ENCODE results near the gene FOXL3. TPM values are rescaled to one million over a fixed set of nuclear protein-coding genes. Genes with fewer than 3 reads are reported as not detected.

FOXL3 gene
- total RNA-seq, 1 donor: not detected

DNA sequence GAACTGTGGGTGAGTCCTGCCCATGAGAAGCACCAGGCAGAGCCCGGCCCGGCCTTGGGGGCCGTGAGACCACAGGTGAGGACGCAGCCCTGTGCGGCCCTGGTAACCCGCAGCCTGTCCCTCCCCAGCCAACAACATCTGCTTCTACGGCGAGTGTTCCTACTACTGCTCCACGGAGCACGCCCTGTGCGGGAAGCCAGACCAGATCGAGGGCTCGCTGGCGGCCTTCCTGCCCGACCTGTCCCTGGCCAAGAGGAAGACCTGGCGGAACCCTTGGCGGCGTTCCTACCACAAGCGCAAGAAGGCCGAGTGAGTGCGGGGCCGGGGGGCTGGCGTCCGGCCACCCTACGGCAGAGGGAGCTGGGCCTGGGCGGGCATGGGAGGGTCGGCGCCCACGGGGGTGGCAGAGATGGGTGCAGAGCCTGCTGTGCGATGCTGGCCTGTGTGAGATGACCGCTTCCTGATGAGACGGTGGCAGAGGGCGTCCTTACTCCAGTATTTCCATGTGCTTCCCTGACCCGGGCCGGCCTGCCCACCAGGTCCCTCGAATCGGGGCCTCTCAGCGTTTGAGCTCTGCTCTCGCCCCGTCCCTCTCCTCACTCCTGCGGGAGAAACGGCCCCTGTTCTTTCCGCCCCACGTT is 34.1 kb upstream of the FOXL3 start:
- no peak for DNase-seq (ENCODE audit: low read depth)
- H3K4me3 ChIP-seq (ENCODE audit: low read depth, low read length): no peak overlapping the region
- no peak for TF ChIP-seq CTCF (IDR thresholded peaks at IDR 0.05; ENCODE audit: insufficient read depth, low read length)

DNA sequence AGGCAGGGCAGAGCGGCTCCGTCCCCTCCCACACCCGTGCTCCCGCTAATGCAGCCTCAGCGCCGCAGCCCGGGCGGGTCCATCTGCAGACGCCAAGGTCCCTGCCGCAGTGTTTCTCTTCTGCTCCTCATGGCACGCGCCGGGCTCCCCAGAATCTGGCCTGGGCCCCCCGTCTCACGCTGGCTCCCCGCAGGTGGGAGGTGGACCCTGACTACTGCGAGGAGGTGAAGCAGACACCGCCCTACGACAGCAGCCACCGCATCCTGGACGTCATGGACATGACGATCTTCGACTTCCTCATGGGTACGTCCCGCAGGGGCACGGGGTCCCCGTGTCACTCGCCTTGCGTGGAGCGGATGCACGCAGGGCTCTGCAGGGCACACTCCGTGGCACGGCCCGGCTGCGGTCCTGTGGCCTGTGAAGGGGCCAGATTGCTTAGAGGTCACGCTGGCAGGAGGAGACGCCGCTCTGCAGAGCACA is 33.5 kb upstream of the FOXL3 start:
- H3K4me3 ChIP-seq (ENCODE audit: low read depth, low read length): no peak overlapping the region
- no peak for DNase-seq (ENCODE audit: low read depth)
- no peak for TF ChIP-seq CTCF (IDR thresholded peaks at IDR 0.05; ENCODE audit: insufficient read depth, low read length)

DNA sequence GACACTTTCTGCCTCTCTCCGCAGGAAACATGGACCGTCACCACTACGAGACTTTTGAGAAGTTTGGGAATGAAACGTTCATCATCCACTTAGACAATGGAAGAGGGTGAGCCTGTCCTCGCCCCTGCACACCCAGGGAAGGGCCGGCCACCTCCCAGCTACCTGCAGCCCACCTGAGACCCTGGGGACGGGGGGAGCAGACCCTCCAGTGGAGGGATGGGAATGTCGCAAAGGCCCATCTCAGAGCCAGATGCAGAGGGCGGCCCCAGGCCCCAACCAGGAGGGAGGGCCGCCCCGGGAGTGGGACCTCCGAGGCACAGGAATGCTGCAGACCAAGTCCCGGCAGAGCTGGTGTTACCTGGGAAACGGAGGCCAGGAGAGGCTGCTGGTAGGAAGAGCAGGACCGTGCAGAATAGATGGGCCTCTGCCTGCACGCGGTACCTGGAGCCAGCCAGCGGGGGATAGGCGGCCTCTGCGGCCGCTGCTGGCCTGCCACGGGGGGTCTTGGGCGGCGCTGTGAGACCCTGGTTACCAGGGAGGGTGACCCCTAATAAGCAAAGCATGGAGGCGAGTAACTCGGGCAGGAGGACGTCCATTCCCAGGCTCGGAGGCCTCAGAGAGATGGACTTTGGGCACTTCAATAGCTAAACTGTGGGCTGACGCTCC is 32.9 kb upstream of the FOXL3 start:
- H3K4me3 ChIP-seq (ENCODE audit: low read depth, low read length): no peak overlapping the region
- no peak for TF ChIP-seq CTCF (IDR thresholded peaks at IDR 0.05; ENCODE audit: insufficient read depth, low read length)
- DNase-seq (ENCODE audit: low read depth): no peak

DNA sequence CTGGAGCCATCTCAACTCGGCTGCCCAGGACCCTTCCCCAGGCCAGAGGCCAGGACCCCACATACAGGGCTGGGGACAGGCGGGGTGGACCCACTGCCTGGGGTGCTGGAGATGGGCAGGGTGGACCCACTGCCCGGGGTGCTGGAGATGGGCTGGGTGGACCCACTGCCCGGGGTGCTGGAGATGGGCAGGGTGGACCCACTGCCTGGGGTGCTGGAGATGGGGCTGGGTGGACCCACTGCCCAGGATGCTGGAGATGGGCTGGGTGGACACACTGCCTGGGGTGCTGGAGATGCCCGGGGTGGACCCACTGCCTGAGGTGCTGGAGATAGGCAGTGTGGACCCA is 32.4 kb upstream of the FOXL3 start:
- TF ChIP-seq CTCF (IDR thresholded peaks at IDR 0.05; ENCODE audit: insufficient read depth, low read length): no peak
- DNase-seq (ENCODE audit: low read depth): no peak
- no peak overlapping the region for H3K4me3 ChIP-seq (ENCODE audit: low read depth, low read length)

DNA sequence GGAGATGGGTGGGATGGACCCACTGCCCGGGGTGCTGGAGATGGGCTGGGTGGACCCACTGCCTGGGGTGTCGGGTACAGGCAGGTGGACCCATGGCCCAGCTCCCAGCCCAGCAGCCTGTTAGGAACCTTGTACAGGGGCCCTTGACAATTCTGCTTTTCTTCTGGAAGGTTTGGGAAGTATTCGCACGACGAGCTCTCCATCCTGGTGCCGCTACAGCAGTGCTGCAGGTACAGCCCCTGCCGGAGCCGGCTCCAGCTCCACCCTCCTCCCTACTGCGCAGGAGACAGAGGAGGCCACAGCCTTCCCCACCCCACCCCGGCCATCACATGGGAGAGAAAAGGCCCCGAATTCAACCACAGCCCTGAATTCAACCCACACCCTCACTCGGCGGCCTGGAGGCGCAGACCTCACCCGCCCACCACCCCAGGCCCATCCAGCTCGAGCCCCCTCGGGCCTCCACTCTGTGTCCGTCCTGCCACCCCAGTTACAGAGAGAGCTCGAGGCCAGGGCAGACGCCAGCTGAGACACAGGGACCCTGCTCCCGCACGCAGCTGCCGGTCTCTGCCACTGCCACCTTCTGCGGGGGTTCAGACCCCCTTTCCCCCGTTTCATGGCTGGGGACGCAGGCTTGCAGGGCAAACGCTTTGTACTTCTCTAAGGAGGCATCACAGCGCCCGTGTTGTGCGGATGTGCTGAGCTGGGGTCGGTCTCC is 31.3 kb upstream of the FOXL3 start:
- H3K4me3 ChIP-seq (ENCODE audit: low read depth, low read length): no peak overlapping the region
- no peak for DNase-seq (ENCODE audit: low read depth)
- no peak for TF ChIP-seq CTCF (IDR thresholded peaks at IDR 0.05; ENCODE audit: insufficient read depth, low read length)

- TF ChIP-seq CTCF (IDR thresholded peaks at IDR 0.05; ENCODE audit: insufficient read depth, low read length): no peak
- no peak for DNase-seq (ENCODE audit: low read depth)
- H3K4me3 ChIP-seq (ENCODE audit: low read depth, low read length): no peak overlapping the region
Measured at GRCh38 chr7:259191-259505, 30.8 kb upstream of the FOXL3 start.
